Erythroblast (primary cell): ENCODE measurements around the gene D2HGDH.

Source experiments
- GATA1 ChIP-seq: IDR thresholded peaks from 2 replicates; pipeline ENCODE4 v1.6.1; 2011; ENCODE audit warnings: low read depth, mild to moderate bottlenecking, control low read depth, low read length, moderate library complexity
- POLR2A ChIP-seq: IDR thresholded peaks from 2 replicates; pipeline ENCODE4 v1.6.1; 2011; ENCODE audit warnings: mild to moderate bottlenecking, low read length

DNA sequence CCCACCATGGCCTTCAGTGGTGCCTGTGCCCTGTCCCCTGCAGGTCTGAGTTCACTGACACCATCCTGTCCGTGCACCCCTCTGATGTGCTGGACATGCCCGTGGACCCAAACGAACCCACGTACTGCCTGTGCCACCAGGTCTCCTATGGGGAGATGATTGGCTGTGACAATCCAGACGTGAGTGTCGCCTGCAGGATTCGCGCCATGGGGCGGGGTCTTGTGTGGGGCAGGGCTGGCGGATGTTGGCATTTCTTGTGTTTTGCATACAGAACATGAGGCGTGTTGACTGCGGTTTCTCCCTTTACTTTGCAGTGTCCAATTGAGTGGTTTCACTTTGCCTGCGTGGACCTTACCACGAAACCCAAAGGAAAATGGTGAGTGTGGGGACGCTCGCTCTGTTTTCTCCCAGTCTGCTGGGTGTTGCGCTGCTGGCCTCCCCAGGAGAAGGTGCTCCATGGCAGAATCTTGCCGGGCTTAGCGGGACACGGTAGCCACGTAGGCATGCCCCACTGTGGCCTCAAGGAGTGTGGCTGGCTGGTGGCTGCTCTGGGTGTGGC lies 11.5 kb upstream of the D2HGDH start:
- TF ChIP-seq POLR2A (no peak), GATA1 (no peak)
